PC-3 (cell line): ENCODE data around the gene MAGI1.

Experiments used
- CTCF ChIP-seq: fragments of 300-600 bp; sonication (generic); conservative IDR thresholded peaks from 2 replicates; pipeline ENCODE4 v1.5.1; 2017; ENCODE audit warnings: antibody characterized with exemption, low read depth, mild to moderate bottlenecking, low read length
- EZH2 ChIP-seq: fragments of 300-600 bp; sonication (generic); IDR thresholded peaks from one replicate; pipeline ENCODE4 v1.6.1; 2017; ENCODE audit warnings: antibody characterized with exemption, mild to moderate bottlenecking, low read length; ENCODE audit not compliant: unreplicated experiment
- EZH2phosphoT487 ChIP-seq: fragments of 300-600 bp; sonication (generic); IDR thresholded peaks from 2 replicates; pipeline ENCODE4 v1.6.1; 2018; ENCODE audit warnings: mild to moderate bottlenecking, antibody characterized with exemption, low read length, borderline replicate concordance

- TF ChIP-seq CTCF (no peak), EZH2phosphoT487 (no peak), EZH2 (no peak)
These were observed 555.2 kb downstream of the MAGI1 start for GRCh38 chr3:65483480-65483879.
